ENCODE measurements around the gene TCP1. TPM values are rescaled to one million over a fixed set of nuclear protein-coding genes. Genes with fewer than 3 reads are reported as not detected.

The TCP1 gene
- total and polyA plus RNA-seq, 9 of the 15 experiments (the other 6 are each of a cell fraction or from before 2014, with no cell fraction given) = 331 to 801 (median 645) TPM

- TF ChIP-seq ZBTB49 (CRISPR knock-in tag; IDR thresholded peaks at IDR 0.05; ENCODE audit: borderline replicate concordance) = no peak
- TF ChIP-seq ZSCAN32 (CRISPR knock-in tag; IDR thresholded peaks at IDR 0.05) = no peak
- TF ChIP-seq CREBBP (IDR thresholded peaks at IDR 0.05; ENCODE audit: low read depth, low read length) = no peak
- TF ChIP-seq ZEB2 (IDR thresholded peaks at IDR 0.05) = no peak
- TF ChIP-seq RERE (CRISPR knock-in tag; IDR thresholded peaks at IDR 0.05; ENCODE audit: borderline replicate concordance) = no peak
- TF ChIP-seq SREBF1 (IDR thresholded peaks at IDR 0.05; ENCODE audit: borderline replicate concordance, low read depth, low read length) = no peak
- peak; percentile 23; the same call in 1 of the 2 replicates for TF ChIP-seq AFF4 (CRISPR knock-in tag; IDR thresholded peaks at IDR 0.05)
- peak; percentile 40 for TF ChIP-seq SP1 (CRISPR knock-in tag; IDR thresholded peaks at IDR 0.05)
- no peak for TF ChIP-seq PRDM10 (IDR thresholded peaks at IDR 0.05; ENCODE audit: partially characterized antibody)
Measured at GRCh38 chr6:159790149-159790955, 950 bp upstream of the TCP1 start, which contains the start of gene MRPL18 (continued).

Data from K562 (cell line).